HepG2 (cell line): ENCODE data around the gene FAM181A. TPM values are rescaled to one million over a fixed set of nuclear protein-coding genes. Genes with fewer than 3 reads are reported as not detected.

Experiments used
- ATAC-seq: fragments of 200-7000 bp; cut with Tn5 transposase; 3 replicates; pipeline ENCODE4 v1.9.1; 2020; ENCODE audit warnings: mild to moderate bottlenecking, moderate library complexity
- BruUV-seq: library from RNA; stranded (reverse); fragments of 400-500 nt; replicated peaks from 2 replicates; lab custom pipeline; 2021; lab: Mats Ljungman, UMichigan
- CTCF ChIA-PET: fragments of 300-600 bp; formaldehyde crosslinking; extraction: SDS; loops from one replicate; lab custom pipeline; 2021; ENCODE audit warnings: low total read pairs, inconsistent platforms, low intra/inter-chr PET ratio; lab: Yijun Ruan, JAX
- POLR2A ChIA-PET: fragments of 350-600 bp; sonication (Branson Sonifier 250); formaldehyde crosslinking; loops from one replicate; lab custom pipeline; 2020; ENCODE audit warnings: antibody characterized with exemption, inconsistent platforms; lab: Yijun Ruan, JAX
- DNase-seq: peaks from one replicate; pipeline ENCODE4 v3.0.0-alpha.2; 2015; ENCODE audit warnings: low spot score
- FAIRE-seq: peaks from 3 replicates; lab custom pipeline; 2011; peaks lifted over from hg19 to GRCh38; lab: Jason Lieb, UNC
- H2AFZ ChIP-seq: one replicate; pipeline ENCODE4 v1.6.1; 2011; ENCODE audit warnings: low read length, inconsistent platforms
- H3K27ac ChIP-seq: fragments of 300-600 bp; 3 replicates; pipeline ENCODE4 v1.8.0; 2011; ENCODE audit warnings: mixed run types, mild to moderate bottlenecking, mixed read lengths, low read length, inconsistent platforms; ENCODE audit not compliant: insufficient read depth; ENCODE audit errors: extremely low read length
- H3K27me3 ChIP-seq, 2 experiments: fragments of 200-600 bp in 1 of 2; 2 replicates in 1 of 2; 3 replicates in 1 of 2; pipeline versions ENCODE4 v1.6.0 to v1.8.0; 2011; ENCODE audit warnings: low read length in 2 of 2, mild to moderate bottlenecking in 2 of 2, moderate library complexity in 2 of 2, inconsistent platforms in 1 of 2; ENCODE audit not compliant: insufficient read depth in 2 of 2, control insufficient read depth in 1 of 2
- H3K36me3 ChIP-seq, 2 experiments: fragments of 200-600 bp in 1 of 2; replicated peaks in 1 of 2; 2 replicates in 1 of 2; 3 replicates in 1 of 2; pipeline versions ENCODE4 v1.5.1 to v1.8.0; 2011; ENCODE audit warnings: low read length in 2 of 2, inconsistent platforms in 1 of 2; ENCODE audit not compliant: insufficient read depth in 2 of 2, control insufficient read depth in 1 of 2
- H3K4me1 ChIP-seq: 2 replicates; pipeline ENCODE4 v1.5.1; 2012; ENCODE audit warnings: low read length, inconsistent platforms; ENCODE audit not compliant: insufficient read depth
- H3K4me2 ChIP-seq: 2 replicates; pipeline ENCODE4 v1.6.0; 2011; ENCODE audit warnings: low read depth, low read length, inconsistent platforms
- H3K4me3 ChIP-seq, 3 experiments: fragments of 200-600 bp in 1 of 3; sonication (generic), shearing (Covaris generic) in 1 of 3; replicated peaks in 1 of 3; 2 replicates each; pipeline ENCODE4 v1.5.1; 2011 to 2016; ENCODE audit warnings: low read length in 3 of 3, inconsistent platforms in 2 of 3, low read depth in 2 of 3, mild to moderate bottlenecking in 2 of 3, control low read depth in 1 of 3, mixed read lengths in 1 of 3; ENCODE audit not compliant: insufficient read depth in 1 of 3
- H3K79me2 ChIP-seq: one replicate; pipeline ENCODE4 v1.6.1; 2011; ENCODE audit warnings: low read length, inconsistent platforms; ENCODE audit not compliant: insufficient read depth
- H3K9ac ChIP-seq: 2 replicates; pipeline ENCODE4 v1.6.0; 2011; ENCODE audit warnings: mild to moderate bottlenecking, low read depth, low read length, inconsistent platforms; ENCODE audit not compliant: insufficient read depth
- H3K9me3 ChIP-seq: 2 replicates; pipeline ENCODE4 v1.5.1; 2012; ENCODE audit warnings: mild to moderate bottlenecking, low read length
- H4K20me1 ChIP-seq: 2 replicates; pipeline ENCODE4 v1.6.0; 2011; ENCODE audit warnings: inconsistent platforms, mild to moderate bottlenecking, low read length, moderate library complexity; ENCODE audit not compliant: insufficient read depth
- REST ChIP-seq, 2 experiments: IDR thresholded peaks; 2 replicates each; pipeline ENCODE4 v1.6.1; 2011 to 2012; ENCODE audit warnings: low read length in 2 of 2, borderline replicate concordance in 1 of 2, low read depth in 1 of 2, mild to moderate bottlenecking in 1 of 2, moderate library complexity in 1 of 2
- USF2 ChIP-seq, 2 experiments: sonication (generic) in 1 of 2; formaldehyde crosslinking in 1 of 2; IDR thresholded peaks; 2 replicates each; pipeline versions ENCODE4 v1.5.1 to v1.6.1; 2011 to 2020; ENCODE audit warnings: borderline replicate concordance in 1 of 2, low read depth in 1 of 2, low read length in 1 of 2, mild to moderate bottlenecking in 1 of 2, missing genetic modification reagents in 1 of 2, moderate library complexity in 1 of 2
- WGBS: methylation state at CpG from one replicate; pipeline ENCODE4 v1.1.6; 2017; ENCODE audit warnings: low lambda C conversion rate; 5-methylcytosine and 5-hydroxymethylcytosine counted together
- in situ Hi-C: cut with HindIII; loops from 2 replicates; pipeline ENCODE4 v1.10.0; 2017; ENCODE audit warnings: low pct_unique_long_range_greater_than_20kb; ENCODE audit not compliant: extremely low pct_ligation_motif_present
- intact Hi-C: fragments of 100-400 bp; cut with micrococcal nuclease; formaldehyde crosslinking; loops from one replicate; pipeline ENCODE4 v1.10.0; 2022; ENCODE audit not compliant: unreplicated experiment
- polyA plus RNA-seq, 8 experiments: library from polyadenylated mRNA; depleted of rRNA in 3 of 8; stranded (reverse) in 7 of 8; unstranded in 1 of 8; fragments of >200 nt; fragmentation: Illumina TruSeq in 4 of 8; extraction: Trizol in 4 of 8; gene quantifications; 2 replicates each; pipeline versions ENCODE4 v1.2.1 to v1.2.3, GENCODE V29; 2011 to 2016; ENCODE audit warnings: low read depth in 4 of 8, missing spikeins in 1 of 8, mixed read lengths in 1 of 8; ENCODE audit not compliant: insufficient read depth in 1 of 8
- total RNA-seq, 5 experiments: library from RNA; depleted of rRNA; stranded (reverse); fragments of >200 nt; fragmentation: Illumina TruSeq; extraction: Trizol; gene quantifications; 2 replicates each; pipeline ENCODE4 v1.2.3, GENCODE V29; 2016; ENCODE audit warnings: low read depth in 1 of 5

The FAM181A gene
- total and polyA plus RNA-seq, 2 of the 13 experiments (the other 11 are each of a cell fraction or from before 2014, with no cell fraction given): 1.1 to 1.5 TPM

GRCh38 chr14:93928184-93929047 lies 1.3 kb downstream of the FAM181A start:
- no peak for FAIRE-seq
- Histone ChIP-seq H3K4me1 (peaks cover 20% of the 10 kb centered on the region), H2AFZ (no peak overlapping the region), H3K79me2 (no peaks in the 10 kb centered on the region), H3K27ac (no peak overlapping the region), H4K20me1 (no peaks in the 10 kb centered on the region), H3K4me3 (no peak overlapping the region), H3K9ac (no peak overlapping the region), H3K27me3 (peaks cover 3 to 16% of the 10 kb centered on the region in 2 experiments; a peak in 2 of 5 replicates), H3K4me2 (no peak overlapping the region), H3K36me3 (no peaks in the 10 kb centered on the region), H3K9me3 (no peaks in the 10 kb centered on the region)
- ChIA-PET POLR2A (no interaction called here), CTCF (no interaction called here)
- intact Hi-C loops: no loop called here
- BruUV-seq: no TSS peak
- WGBS: no CpG with 5 or more reads among the region's 26 CpGs
- in situ Hi-C loops: no loop called here
- no peak for DNase-seq
- no peak for ATAC-seq
- TF ChIP-seq REST (IDR thresholded peaks at IDR 0.05; ENCODE audit: borderline replicate concordance in 1 of 2, low read depth in 1 of 2, low read length in 2 of 2) (peak in 1 of 2 experiments; percentile 61; a peak in 3 of 4 replicates), USF2 (IDR thresholded peaks at IDR 0.05; ENCODE audit: low read depth, low read length) (no peak), USF2 (CRISPR knock-in tag; IDR thresholded peaks at IDR 0.05; ENCODE audit: borderline replicate concordance) (no peak)
